Fibroblast of gingiva (primary cell): ENCODE results near the gene MEF2C.
"Not testable (repeated sequence)": the region's sequence is repeated elsewhere in the genome, so short reads cannot be mapped to it uniquely, and the experiment has no call there.

Source experiments
- DNase-seq: peaks from one replicate; pipeline ENCODE4 v3.0.0-alpha.2; 2011; ENCODE audit warnings: low read depth

MEF2C gene

GRCh38 chr5:88798933-88799332 lies 84.1 kb downstream of the MEF2C start:
- DNase-seq = not testable (repeated sequence)

GRCh38 chr5:88793797-88794196 lies 89.2 kb downstream of the MEF2C start:
- DNase-seq = not testable (repeated sequence)

- no peak for DNase-seq
These were observed 90.7 kb downstream of the MEF2C start for GRCh38 chr5:88792144-88792840.

DNA sequence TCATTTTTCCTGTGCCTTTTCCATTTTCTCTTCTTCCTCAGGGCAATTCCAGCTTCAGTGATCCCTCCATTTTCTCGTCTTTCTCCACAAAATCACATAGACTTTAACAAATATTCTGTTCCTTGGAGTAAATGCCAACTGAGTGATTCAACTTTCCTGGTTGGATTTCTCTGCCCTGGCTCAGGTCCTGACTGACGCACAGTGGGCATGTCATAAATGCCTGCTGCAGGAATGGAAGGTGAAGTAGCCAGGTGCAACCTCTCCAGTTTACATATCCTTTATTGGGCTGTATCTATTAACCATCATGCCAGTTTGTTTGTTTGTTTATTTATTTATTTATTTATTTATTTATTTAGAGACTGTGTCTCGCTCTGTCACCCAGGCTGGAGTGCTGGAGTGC lies 95.1 kb downstream of the MEF2C start:
- no peak for DNase-seq

DNA sequence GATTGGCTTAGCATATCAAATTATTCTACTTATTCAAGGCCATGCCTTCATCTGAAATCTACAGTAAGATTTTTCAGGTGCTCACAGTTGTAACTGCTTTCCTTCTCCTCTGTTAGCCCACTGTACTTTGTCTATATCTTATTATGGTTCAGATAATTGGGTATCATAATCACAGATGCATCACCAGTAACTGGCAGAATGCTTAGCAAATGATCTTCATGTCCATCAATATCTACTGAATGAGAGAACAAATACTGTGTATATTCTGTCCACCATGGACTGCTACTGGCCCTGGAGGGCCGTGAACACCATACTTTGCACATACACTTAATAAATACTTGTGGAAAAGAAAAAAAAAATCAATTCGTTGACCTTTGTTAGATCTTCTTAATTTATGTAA lies 96.2 kb downstream of the MEF2C start:
- no peak for DNase-seq

- DNase-seq = peak; percentile 92
These were observed 97.0 kb downstream of the MEF2C start for GRCh38 chr5:88785746-88786565.

DNA sequence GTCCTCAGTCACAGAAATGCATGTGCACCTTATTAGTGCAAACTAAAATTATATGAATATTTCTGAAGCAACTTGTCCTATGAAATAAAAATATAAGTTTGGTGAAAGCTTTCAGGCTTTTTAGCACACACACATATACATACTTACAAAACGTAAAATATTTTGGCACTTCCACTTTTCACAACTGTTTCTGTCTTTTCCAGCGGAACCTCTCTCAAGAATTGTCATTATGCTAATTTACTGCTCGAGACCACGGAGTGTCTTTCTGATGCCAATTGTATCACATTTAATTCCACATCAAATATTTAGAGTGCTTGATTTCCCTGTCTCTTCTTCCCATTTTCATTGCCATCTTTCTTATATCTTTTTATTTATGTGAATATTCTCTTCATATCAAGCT lies 100.4 kb downstream of the MEF2C start:
- DNase-seq = no peak

- DNase-seq = no peak
These were observed 102.2 kb downstream of the MEF2C start for GRCh38 chr5:88780736-88781135.

DNA sequence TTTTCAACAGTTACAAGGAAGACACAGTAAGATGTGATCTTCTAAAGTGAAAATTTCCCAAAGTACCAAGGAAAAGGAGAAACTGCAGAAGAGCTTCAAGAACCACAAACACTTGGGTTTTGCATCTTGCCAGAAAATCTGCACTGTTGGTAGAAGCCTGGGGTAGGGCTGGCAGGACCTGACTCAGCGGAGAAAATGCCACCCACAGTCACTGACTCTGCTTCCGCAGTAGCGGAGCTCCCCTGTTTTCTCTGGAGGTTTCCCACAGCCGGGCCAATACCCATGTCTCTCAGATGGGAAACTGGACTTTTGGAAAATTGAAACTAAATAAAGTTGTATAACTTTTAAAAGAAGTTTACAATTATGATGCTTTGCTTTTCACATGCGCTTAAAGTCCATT lies 104.2 kb downstream of the MEF2C start:
- DNase-seq = no peak

DNA sequence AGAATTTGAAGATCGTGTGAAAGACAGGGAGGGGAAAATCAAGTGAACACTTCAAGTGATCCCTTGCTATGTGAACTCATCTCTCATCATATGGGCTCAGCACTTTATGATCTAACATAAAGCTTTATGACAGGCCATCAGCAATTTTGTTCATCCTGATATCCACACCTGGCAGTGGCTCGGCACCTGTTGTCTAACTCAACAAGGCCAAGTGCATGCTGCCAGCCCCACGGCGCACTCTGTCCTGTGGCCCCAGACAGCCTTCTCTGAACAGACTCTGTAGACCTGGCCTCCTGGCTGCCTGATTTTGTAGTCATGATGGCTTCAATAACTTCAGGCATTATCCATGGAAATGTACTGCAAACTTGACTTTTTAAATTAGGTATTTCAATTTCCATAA lies 106.3 kb downstream of the MEF2C start:
- DNase-seq = no peak

- no peak for DNase-seq
These were observed 110.2 kb downstream of the MEF2C start for GRCh38 chr5:88772831-88773230.

- no peak for DNase-seq
These were observed 110.9 kb downstream of the MEF2C start for GRCh38 chr5:88772047-88772446.

GRCh38 chr5:88770276-88771257 lies 112.4 kb downstream of the MEF2C start:
- no peak for DNase-seq

GRCh38 chr5:88769165-88769564 lies 113.8 kb downstream of the MEF2C start:
- DNase-seq = peak; percentile 44

- no peak for DNase-seq
These were observed 114.6 kb downstream of the MEF2C start for GRCh38 chr5:88768411-88768810.

GRCh38 chr5:88765798-88766197 lies 117.2 kb downstream of the MEF2C start:
- DNase-seq = no peak

DNA sequence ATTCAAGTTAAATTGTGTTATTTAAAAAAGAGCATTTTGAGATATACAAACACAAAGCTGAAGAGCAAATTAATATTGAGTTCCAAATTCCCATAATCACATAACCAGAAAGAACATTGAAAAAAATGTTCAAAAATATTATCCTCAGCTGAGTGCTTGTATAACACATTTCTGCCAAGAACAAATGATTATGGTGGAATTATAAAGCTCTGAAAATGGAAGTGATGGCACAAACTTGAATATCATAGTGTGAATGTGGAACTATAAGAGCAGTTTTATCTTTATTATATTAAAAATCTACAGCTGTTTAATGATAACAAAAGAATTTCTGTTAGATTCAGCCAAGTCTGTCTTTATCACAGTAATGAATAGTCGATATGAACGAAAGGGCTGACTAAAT lies 117.8 kb downstream of the MEF2C start:
- no peak for DNase-seq

- DNase-seq = no peak
These were observed 121.0 kb downstream of the MEF2C start for GRCh38 chr5:88761939-88762338.

DNA sequence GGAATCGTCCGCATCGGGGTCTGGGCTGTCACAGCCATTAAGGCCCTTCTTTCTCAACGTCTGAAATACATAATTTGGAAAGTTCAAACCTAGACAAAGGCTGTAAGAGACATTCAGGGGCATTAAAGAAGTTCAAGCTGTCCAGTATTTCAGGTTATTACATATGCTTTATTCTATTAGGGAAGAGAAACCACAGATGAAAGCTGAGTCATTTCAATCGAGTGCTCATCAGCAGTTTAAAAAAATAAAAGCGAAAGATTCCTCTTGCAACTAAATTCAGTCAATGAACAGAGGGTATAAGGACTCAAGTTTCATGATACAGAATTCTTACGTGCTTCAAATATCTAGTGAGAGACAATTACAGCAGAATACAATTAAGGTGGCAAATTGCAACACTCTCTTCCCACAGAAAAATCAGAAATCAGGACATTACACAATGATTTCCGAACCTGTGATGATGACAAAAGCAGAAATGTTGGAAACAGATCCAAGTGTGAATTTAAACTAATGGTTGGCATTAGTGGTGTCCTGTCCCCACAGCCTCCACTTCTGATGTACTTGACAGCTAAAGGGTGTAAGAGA lies 121.6 kb downstream of the MEF2C start:
- DNase-seq = no peak

DNA sequence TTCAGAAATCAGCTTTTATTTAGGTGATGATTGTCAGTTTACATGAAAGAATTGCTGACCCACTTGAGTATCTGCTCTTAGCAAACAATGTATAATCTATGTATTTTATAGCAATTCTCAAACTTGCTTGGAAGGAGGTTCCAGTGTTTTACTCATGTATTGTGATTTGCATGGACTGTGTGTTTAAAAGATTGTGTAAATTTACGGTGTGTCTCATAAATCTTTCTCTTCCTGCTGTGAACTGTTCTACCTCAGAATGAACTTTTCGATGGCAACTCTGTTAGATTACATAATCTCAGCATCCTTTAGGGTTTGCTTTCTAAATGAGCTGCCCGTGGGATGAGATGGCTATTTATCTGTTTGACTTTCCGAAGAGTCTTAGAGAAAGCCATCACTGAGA lies 122.5 kb downstream of the MEF2C start:
- DNase-seq = no peak

GRCh38 chr5:88758591-88758990 lies 124.4 kb downstream of the MEF2C start:
- DNase-seq = no peak

GRCh38 chr5:88758184-88758583 lies 124.8 kb downstream of the MEF2C start:
- DNase-seq = no peak
